ENCODE data around the gene HES7. TPM values are rescaled to one million over a fixed set of nuclear protein-coding genes. Genes with fewer than 3 reads are reported as not detected.

Gene HES7
- polyA plus RNA-seq, 4 donors = 0.13 TPM; not detected in 3

GRCh38 chr17:8155996-8156245 lies 32.0 kb upstream of the HES7 start:
- DNase-seq (ENCODE audit: low read depth in 4 of 4, low spot score in 2 of 4) = no peak

GRCh38 chr17:8155231-8155995 lies 31.5 kb upstream of the HES7 start:
- no peak for DNase-seq (ENCODE audit: low read depth in 4 of 4, low spot score in 2 of 4)

GRCh38 chr17:8154608-8155155 lies 30.8 kb upstream of the HES7 start:
- no peak for DNase-seq (ENCODE audit: low read depth in 4 of 4, low spot score in 2 of 4)

- peak in 3 of 4 donors; percentile 92 to 94 (median 93) for DNase-seq (ENCODE audit: low read depth in 4 of 4, low spot score in 2 of 4)
Measured at GRCh38 chr17:8153957-8154607, 30.2 kb upstream of the HES7 start.

- DNase-seq (ENCODE audit: low read depth in 4 of 4, low spot score in 2 of 4) = no peak
Measured at GRCh38 chr17:8153525-8153956, 29.6 kb upstream of the HES7 start.

DNA sequence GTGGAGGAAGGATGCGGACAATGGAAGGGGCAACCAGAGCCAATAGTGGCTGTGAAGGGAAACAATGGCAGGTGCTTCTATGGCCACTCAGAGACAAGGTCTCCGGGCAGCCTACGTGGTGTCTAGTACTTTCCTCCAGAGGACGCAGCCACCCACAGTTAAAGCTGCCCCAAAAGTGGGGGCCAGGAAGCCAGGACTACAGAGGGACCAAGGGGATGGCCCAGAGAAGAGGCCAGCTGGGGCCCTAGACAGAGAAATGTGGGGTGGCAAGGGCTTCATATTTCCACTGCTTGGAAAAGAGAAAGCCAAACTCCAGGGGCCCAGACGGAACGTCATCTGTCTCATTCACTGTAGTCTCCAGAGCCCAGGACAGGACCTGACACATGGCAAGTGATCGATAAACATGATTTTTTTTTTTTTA lies 29.1 kb upstream of the HES7 start:
- DNase-seq (ENCODE audit: low read depth in 4 of 4, low spot score in 2 of 4) = no peak

DNA sequence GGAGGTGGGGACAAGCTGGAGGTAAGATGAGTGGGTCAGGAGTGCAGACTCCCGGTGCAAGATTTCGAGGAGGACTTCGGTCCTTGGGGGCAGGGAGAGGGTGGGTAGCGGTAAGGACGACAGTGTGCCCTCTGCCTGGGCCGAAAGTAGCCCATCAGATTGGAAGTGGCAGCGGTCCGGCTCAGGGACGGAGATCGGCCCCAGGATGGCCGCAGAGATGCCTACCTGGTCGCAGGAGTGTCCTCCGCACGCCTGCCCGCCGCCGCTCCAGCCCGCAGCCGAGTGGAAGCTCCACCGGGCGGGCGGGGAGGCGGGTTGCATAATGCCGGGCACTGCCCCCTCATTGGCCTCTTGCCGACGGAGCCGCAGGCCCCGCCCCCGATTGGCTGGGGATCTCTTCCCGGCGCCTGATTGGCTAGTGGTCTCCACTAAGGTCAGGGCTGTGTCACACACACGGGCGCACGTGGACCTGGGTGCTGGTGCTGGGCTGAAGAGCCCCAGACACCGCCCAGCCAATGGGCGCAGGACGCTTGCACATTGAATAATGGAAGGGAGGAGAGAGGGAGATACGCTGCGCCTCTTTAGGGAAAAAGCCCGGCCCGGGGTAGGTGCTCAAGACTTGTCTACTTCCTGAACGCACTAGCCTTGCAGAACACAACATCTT lies 28.3 kb upstream of the HES7 start, which contains the start of gene PER1:
Gene PER1, minus strand, starts transcription at position 293 of the 664 bp plus-strand sequence. CDS start 1,698 bp downstream, outside the sequence.
- peak in 2 of 4 donors; percentile 87 to 89 for DNase-seq (ENCODE audit: low read depth in 4 of 4, low spot score in 2 of 4)

DNA sequence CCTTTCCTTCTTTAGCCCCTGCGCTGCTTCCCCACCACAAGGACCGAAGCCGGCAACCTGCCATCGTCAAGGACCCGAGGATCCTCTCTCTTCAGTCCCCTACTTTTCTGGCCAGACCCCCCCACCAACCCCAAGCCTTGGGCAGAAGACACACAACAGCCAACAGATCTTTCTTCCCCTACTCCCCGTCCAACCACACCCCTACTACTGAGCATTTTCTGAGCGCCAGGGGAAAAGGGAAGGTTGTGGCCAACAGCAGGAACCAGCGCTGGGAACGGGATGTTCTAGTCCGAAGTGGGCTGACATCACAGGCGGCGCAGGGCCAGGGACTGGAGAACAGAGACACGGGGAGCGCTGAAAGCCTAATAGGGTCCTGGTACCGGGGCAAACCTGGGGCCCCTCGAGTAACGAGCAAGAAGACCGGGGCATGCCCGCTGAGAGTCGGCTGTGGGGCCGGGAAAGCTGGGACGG lies 27.8 kb upstream of the HES7 start:
- no peak for DNase-seq (ENCODE audit: low read depth in 4 of 4, low spot score in 2 of 4)

DNA sequence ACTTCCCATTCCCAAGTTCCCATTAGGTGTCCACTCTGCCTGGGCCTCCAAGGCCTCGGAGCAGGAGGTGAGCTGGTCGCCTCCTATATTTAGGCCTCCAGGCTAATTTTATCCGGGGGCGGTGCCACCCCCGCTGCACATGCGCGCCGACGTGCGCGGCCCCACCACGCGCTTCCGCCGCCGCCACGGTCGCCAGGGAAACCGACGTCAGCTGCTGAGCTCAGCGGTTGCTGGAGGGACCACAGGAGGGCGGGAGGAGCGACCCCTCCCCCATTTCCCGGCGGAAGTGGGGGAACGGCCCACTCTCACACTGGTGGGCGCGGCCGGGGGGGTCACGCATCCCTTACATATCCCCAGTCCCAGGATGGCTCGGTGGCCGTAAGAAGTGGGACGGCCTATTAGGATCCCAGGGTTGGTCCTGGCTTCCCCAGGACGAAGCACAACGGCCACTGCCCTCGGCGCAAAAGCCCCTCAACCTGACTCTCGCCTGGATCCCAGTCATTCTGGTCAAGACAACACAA lies 27.3 kb upstream of the HES7 start:
- DNase-seq (ENCODE audit: low read depth in 4 of 4, low spot score in 2 of 4) = peak in 2 of 4 donors; percentile 82 to 87

GRCh38 chr17:8150194-8151119 lies 26.6 kb upstream of the HES7 start:
- no peak for DNase-seq (ENCODE audit: low read depth in 4 of 4, low spot score in 2 of 4)

GRCh38 chr17:8149419-8150193 lies 25.7 kb upstream of the HES7 start:
- no peak for DNase-seq (ENCODE audit: low read depth in 4 of 4, low spot score in 2 of 4)

- DNase-seq (ENCODE audit: low read depth in 4 of 4, low spot score in 2 of 4) = no peak
Measured at GRCh38 chr17:8148560-8148959, 24.7 kb upstream of the HES7 start.

DNA sequence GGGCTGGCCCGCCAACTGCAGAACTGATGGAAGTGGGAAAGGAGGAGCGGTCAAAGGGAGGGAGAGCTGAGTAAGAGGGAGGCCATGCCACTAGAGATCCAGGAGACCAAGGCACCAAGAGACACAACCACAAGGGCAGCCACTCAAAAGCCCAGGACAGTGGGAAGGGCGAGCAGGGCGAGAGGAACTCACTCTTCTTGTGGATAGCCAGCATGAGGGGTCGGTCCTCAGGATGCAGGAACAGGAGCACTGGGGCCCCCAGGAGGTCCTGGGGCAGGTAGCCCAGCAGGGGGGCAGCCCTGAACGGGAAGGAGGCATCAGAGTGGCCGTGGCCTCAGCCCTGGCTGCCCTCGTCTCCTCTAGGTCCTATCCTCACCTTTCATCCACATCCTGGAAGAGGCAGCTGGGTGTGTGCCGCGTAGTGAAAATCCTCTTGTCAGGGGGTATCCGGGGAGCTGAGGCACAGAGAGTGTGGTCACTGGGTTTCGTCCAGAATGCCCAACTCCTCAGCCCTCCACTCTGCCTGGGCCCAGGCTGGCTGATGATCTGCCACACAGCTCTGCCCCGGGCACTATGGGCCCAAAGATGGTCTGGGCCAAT lies 24.0 kb upstream of the HES7 start:
- no peak for DNase-seq (ENCODE audit: low read depth in 4 of 4, low spot score in 2 of 4)

GRCh38 chr17:8147141-8147804 lies 23.4 kb upstream of the HES7 start:
- no peak for DNase-seq (ENCODE audit: low read depth in 4 of 4, low spot score in 2 of 4)

GRCh38 chr17:8146381-8147140 lies 22.7 kb upstream of the HES7 start:
- DNase-seq (ENCODE audit: low read depth in 4 of 4, low spot score in 2 of 4) = no peak

- no peak for DNase-seq (ENCODE audit: low read depth in 4 of 4, low spot score in 2 of 4)
Measured at GRCh38 chr17:8145811-8146210, 21.9 kb upstream of the HES7 start.

DNA sequence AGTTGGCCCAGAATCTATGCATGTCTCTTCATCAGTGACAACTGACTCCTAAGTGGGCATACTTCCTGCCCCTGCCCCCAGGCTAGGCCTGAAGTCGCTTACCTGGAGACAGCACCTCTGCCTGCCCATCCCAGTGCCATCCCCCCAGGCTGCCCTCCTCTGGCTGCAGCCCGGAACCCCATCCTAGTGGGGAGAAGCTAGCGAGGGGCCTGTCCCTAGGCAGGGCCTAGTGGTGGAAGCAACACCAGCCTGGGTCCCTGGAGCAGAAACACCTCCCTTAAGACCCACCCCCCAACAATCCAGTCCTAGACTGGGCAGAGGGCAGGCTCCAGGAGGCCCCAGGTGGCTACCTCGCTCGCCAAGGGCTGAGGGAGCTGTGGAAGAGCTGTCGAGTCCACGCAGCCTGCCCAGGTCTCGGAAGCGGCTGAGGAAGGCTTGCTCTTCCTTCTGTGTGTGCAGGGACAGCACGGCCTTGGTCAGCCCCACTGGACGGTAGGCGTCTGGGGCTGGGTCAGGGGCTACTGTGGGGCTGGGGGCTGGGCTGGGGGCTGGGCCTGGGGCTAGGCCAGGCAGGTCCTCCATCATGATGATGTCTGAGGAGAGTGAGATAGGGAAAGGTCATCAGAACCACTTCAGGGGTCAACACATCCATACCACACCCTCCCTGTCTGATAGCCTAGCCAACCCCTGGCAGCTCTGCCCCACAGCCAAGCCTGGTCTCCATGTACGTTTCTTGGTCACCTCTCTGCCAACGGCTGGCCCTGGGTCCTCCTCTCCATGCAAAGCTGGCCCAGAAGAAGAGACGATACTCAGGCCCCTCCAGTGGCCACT lies 20.7 kb upstream of the HES7 start:
- DNase-seq (ENCODE audit: low read depth in 4 of 4, low spot score in 2 of 4) = no peak
